GM23248 (cell line): ENCODE results near the gene MLYCD. TPM values are rescaled to one million over a fixed set of nuclear protein-coding genes. Genes with fewer than 3 reads are reported as not detected.

Experiments used
- DNase-seq: peaks from one replicate; pipeline ENCODE4 v3.0.0-alpha.2; 2015
- H2AFZ ChIP-seq: fragments of 200-600 bp; sonication (generic); 2 replicates; pipeline ENCODE4 v1.6.1; 2016; ENCODE audit warnings: antibody characterized with exemption
- H3F3A ChIP-seq: fragments of 200-600 bp; sonication (generic); 2 replicates; pipeline ENCODE4 v1.6.1; 2016; ENCODE audit warnings: mild to moderate bottlenecking, antibody characterized with exemption, mixed run types; ENCODE audit not compliant: insufficient read depth
- H3K27ac ChIP-seq: fragments of 200-600 bp; sonication (generic); 2 replicates; pipeline ENCODE4 v1.5.1; 2016; ENCODE audit warnings: mild to moderate bottlenecking
- H3K27me3 ChIP-seq: fragments of 200-600 bp; sonication (generic); replicated peaks from 2 replicates; pipeline ENCODE4 v1.6.1; 2016; ENCODE audit warnings: mild to moderate bottlenecking; ENCODE audit not compliant: insufficient read depth
- H3K36me3 ChIP-seq: fragments of 200-600 bp; sonication (generic); 2 replicates; pipeline ENCODE4 v1.6.1; 2016; ENCODE audit warnings: low read depth, mild to moderate bottlenecking
- H3K4me1 ChIP-seq: fragments of 200-600 bp; sonication (generic); 2 replicates; pipeline ENCODE4 v1.6.1; 2016; ENCODE audit warnings: mild to moderate bottlenecking; ENCODE audit not compliant: insufficient read depth
- H3K4me2 ChIP-seq: fragments of 200-600 bp; sonication (generic); one replicate; pipeline ENCODE4 v1.6.1; 2016; ENCODE audit warnings: mild to moderate bottlenecking; ENCODE audit not compliant: unreplicated experiment
- H3K4me3 ChIP-seq: fragments of 200-600 bp; sonication (generic); 2 replicates; pipeline ENCODE4 v1.5.1; 2016; ENCODE audit warnings: mild to moderate bottlenecking
- H3K79me2 ChIP-seq: fragments of 200-600 bp; sonication (generic); 2 replicates; pipeline ENCODE4 v1.6.1; 2016; ENCODE audit warnings: mild to moderate bottlenecking; ENCODE audit not compliant: insufficient read depth
- H3K9ac ChIP-seq: fragments of 200-600 bp; sonication (generic); 2 replicates; pipeline ENCODE4 v1.6.1; 2016; ENCODE audit warnings: mild to moderate bottlenecking
- H3K9me2 ChIP-seq: fragments of 200-600 bp; sonication (generic); 2 replicates; pipeline ENCODE4 v1.6.1; 2016; ENCODE audit warnings: mixed run types, mild to moderate bottlenecking, moderate library complexity; ENCODE audit not compliant: insufficient read depth
- H3K9me3 ChIP-seq: fragments of 200-600 bp; sonication (generic); one replicate; pipeline ENCODE4 v1.6.1; 2017; ENCODE audit warnings: low read depth
- H4K20me1 ChIP-seq: fragments of 200-600 bp; sonication (generic); 2 replicates; pipeline ENCODE4 v1.6.0; 2016; ENCODE audit not compliant: insufficient read depth
- EZH2 ChIP-seq: fragments of 200-600 bp; sonication (generic); IDR thresholded peaks from 2 replicates; pipeline ENCODE4 v1.6.1; 2018; ENCODE audit warnings: antibody characterized with exemption, mild to moderate bottlenecking; ENCODE audit not compliant: insufficient read depth, poor library complexity, severe bottlenecking
- EZH2phosphoT487 ChIP-seq: fragments of 200-600 bp; sonication (generic); IDR thresholded peaks from 2 replicates; pipeline ENCODE4 v1.6.1; 2018; ENCODE audit warnings: antibody characterized with exemption, moderate library complexity, mild to moderate bottlenecking, low read depth; ENCODE audit not compliant: insufficient read depth
- WGBS, 2 experiments: methylation state at CpG; one replicate each; pipeline ENCODE4 v1.1.6; 2015 to 2017; ENCODE audit warnings: low lambda C conversion rate in 2 of 2, low coverage in 1 of 2; ENCODE audit errors: missing lambda C conversion rate in 2 of 2; 5-methylcytosine and 5-hydroxymethylcytosine counted together
- in situ Hi-C: fragments of 300-500 bp; cut with MboI; formaldehyde crosslinking; loops from 2 replicates; pipeline ENCODE4 v1.15.0; 2020
- polyA plus RNA-seq: library from polyadenylated mRNA; unstranded; fragments of >200 nt; fragmentation: Nextera tagmentation; extraction: Ambion mirVana; gene quantifications from 2 replicates; pipeline ENCODE4 v1.2.1, GENCODE V29; 2016
- total RNA-seq: library from RNA; depleted of rRNA; stranded (reverse); fragments of >200 nt; shearing (Covaris generic); gene quantifications from 2 replicates; pipeline ENCODE4 v1.2.3, GENCODE V29; 2014

Gene MLYCD
- total and polyA plus RNA-seq, 2 experiments from 2014 or later, result 1.4 to 2.2 TPM

GRCh38 chr16:83972256-83973008, 73.5 kb downstream of the MLYCD start:
- Histone ChIP-seq H2AFZ (no peak overlapping the region), H3K4me3 (no peak overlapping the region), H3F3A (no peaks in the 10 kb centered on the region), H3K4me1 (no peaks in the 10 kb centered on the region), H4K20me1 (no peaks in the 10 kb centered on the region), H3K9ac (no peak overlapping the region), H3K4me2 (no peak overlapping the region), H3K9me2 (no peaks in the 10 kb centered on the region), H3K27me3 (no peaks in the 10 kb centered on the region; the same call in 1 of the 2 replicates), H3K36me3 (no peaks in the 10 kb centered on the region), H3K9me3 (no peaks in the 10 kb centered on the region), H3K79me2 (no peaks in the 10 kb centered on the region), H3K27ac (no peak overlapping the region)
- DNase-seq, result no peak
- no peak for TF ChIP-seq EZH2phosphoT487
- TF ChIP-seq EZH2, result no peak
- in situ Hi-C loops, result no loop called here
- WGBS, 2 experiments, result 69 to 70% methylated on average over 19 of the region's 19 CpGs

- TF ChIP-seq EZH2 (no peak), EZH2phosphoT487 (no peak)
- H3K9me3 ChIP-seq, result no peaks in the 10 kb centered on the region
- H3K79me2 ChIP-seq, result no peaks in the 10 kb centered on the region
- no peak overlapping the region for H2AFZ ChIP-seq
- DNase-seq, result no peak
- H3K27ac ChIP-seq, result no peak overlapping the region
- no peak overlapping the region for H3K9ac ChIP-seq
- WGBS, 2 experiments, result 61 to 62% methylated on average over 10 of the region's 10 CpGs
- H3K27me3 ChIP-seq, result no peaks in the 10 kb centered on the region; the same call in 1 of the 2 replicates
- no peaks in the 10 kb centered on the region for H3K9me2 ChIP-seq
- in situ Hi-C loops, result no loop called here
- no peaks in the 10 kb centered on the region for H4K20me1 ChIP-seq
- H3K4me3 ChIP-seq, result no peak overlapping the region
- no peaks in the 10 kb centered on the region for H3K4me1 ChIP-seq
- no peak overlapping the region for H3K4me2 ChIP-seq
- H3K36me3 ChIP-seq, result no peaks in the 10 kb centered on the region
- no peaks in the 10 kb centered on the region for H3F3A ChIP-seq
These were observed 74.2 kb downstream of the MLYCD start for GRCh38 chr16:83973077-83973476.

- peaks cover 2% of the 10 kb centered on the region for H3K27me3 ChIP-seq
- no peaks in the 10 kb centered on the region for H3K36me3 ChIP-seq
- H3K9me2 ChIP-seq, result no peaks in the 10 kb centered on the region
- DNase-seq, result no peak
- no peaks in the 10 kb centered on the region for H3K4me1 ChIP-seq
- WGBS, 2 experiments, result 75 to 81% methylated on average over 22 of the region's 22 CpGs
- in situ Hi-C loops, result no loop called here
- H3F3A ChIP-seq, result no peaks in the 10 kb centered on the region
- no peak overlapping the region for H3K9ac ChIP-seq
- H3K9me3 ChIP-seq, result no peaks in the 10 kb centered on the region
- H4K20me1 ChIP-seq, result no peaks in the 10 kb centered on the region
- H2AFZ ChIP-seq, result no peak overlapping the region
- TF ChIP-seq EZH2phosphoT487 (no peak), EZH2 (no peak)
- H3K4me3 ChIP-seq, result no peak overlapping the region
- no peak overlapping the region for H3K4me2 ChIP-seq
- no peaks in the 10 kb centered on the region for H3K79me2 ChIP-seq
- H3K27ac ChIP-seq, result no peak overlapping the region
These were observed 74.9 kb downstream of the MLYCD start for GRCh38 chr16:83973581-83974385.

GRCh38 chr16:83974475-83974874, 75.6 kb downstream of the MLYCD start:
- 12 to 17% methylated on average over 7 of the region's 7 CpGs for WGBS, 2 experiments

More at GRCh38 chr16:83974475-83974874, 75.6 kb downstream of the MLYCD start:
- no peak overlapping the region for H3K27ac ChIP-seq
- H3K79me2 ChIP-seq, result no peaks in the 10 kb centered on the region
- in situ Hi-C loops, result no loop called here
- H3K36me3 ChIP-seq, result no peaks in the 10 kb centered on the region
- no peak overlapping the region for H3K4me2 ChIP-seq
- H3K4me1 ChIP-seq, result no peaks in the 10 kb centered on the region
- no peak for TF ChIP-seq EZH2phosphoT487
- TF ChIP-seq EZH2, result no peak
- no peaks in the 10 kb centered on the region for H3K9me2 ChIP-seq
- H3F3A ChIP-seq, result no peaks in the 10 kb centered on the region
- H2AFZ ChIP-seq, result no peak overlapping the region
- H3K9ac ChIP-seq, result no peak overlapping the region
- DNase-seq, result no peak
- H3K9me3 ChIP-seq, result no peaks in the 10 kb centered on the region
- H3K4me3 ChIP-seq, result no peak overlapping the region
- H4K20me1 ChIP-seq, result no peaks in the 10 kb centered on the region
- peaks cover 2% of the 10 kb centered on the region for H3K27me3 ChIP-seq
